Fibroblast of skin of right quadriceps (primary cell): ENCODE results near the gene CYP4F11.
"Not testable (repeated sequence)": the region's sequence is repeated elsewhere in the genome, so short reads cannot be mapped to it uniquely, and the experiment has no call there.

Experiments used
- DNase-seq: peaks from one replicate; pipeline ENCODE4 v3.0.0-alpha.2; 2013

The CYP4F11 gene, protein sequence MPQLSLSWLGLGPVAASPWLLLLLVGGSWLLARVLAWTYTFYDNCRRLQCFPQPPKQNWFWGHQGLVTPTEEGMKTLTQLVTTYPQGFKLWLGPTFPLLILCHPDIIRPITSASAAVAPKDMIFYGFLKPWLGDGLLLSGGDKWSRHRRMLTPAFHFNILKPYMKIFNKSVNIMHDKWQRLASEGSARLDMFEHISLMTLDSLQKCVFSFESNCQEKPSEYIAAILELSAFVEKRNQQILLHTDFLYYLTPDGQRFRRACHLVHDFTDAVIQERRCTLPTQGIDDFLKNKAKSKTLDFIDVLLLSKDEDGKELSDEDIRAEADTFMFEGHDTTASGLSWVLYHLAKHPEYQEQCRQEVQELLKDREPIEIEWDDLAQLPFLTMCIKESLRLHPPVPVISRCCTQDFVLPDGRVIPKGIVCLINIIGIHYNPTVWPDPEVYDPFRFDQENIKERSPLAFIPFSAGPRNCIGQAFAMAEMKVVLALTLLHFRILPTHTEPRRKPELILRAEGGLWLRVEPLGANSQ

GRCh38 chr19:15934332-15935078 lies at the start of gene CYP4F11:
Gene CYP4F11 (minus strand): TSS chr19:15934529. CDS start chr19:15934408, 121 bp downstream.
- no peak for DNase-seq

DNA sequence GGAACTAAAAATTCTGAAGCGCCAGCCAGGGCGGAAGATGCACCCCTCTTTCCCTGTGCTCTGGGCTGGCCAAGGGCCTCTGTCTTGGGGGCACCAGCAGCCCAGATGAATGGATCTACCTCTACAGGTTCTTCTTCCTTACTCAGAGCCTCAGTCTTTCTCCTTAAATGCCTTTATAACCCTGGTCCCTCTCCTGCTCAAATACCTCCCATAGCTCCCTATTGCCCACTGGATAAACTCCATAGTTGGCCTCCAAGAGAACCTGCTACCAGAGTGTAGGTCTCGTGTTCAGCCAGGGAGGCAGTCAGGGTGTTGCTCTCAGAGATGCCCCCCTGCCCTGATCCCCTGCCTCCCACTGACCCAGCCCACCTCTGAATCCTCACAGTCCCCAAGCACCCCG lies 45.0 kb upstream of the CYP4F11 start:
- no peak for DNase-seq

DNA sequence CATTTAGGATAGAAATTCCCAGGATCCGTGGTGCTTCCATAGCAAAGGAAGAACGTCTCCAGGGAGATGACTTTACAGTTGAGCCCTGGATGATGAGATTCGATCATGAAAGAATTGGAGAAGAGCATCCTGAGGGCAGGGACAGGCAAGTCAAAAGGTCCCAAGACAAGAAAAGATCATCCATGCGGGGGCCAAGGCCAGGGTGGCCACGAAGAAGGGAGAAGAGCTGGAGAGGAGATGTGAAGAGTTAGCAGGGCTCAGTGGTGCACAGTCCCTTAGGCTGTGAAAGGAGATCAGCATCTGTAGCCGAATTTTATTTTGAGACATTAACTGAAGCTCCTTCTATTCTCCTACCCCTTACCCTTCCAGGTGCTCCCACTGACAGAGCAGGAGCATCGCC lies 43.4 kb upstream of the CYP4F11 start:
- no peak for DNase-seq

DNA sequence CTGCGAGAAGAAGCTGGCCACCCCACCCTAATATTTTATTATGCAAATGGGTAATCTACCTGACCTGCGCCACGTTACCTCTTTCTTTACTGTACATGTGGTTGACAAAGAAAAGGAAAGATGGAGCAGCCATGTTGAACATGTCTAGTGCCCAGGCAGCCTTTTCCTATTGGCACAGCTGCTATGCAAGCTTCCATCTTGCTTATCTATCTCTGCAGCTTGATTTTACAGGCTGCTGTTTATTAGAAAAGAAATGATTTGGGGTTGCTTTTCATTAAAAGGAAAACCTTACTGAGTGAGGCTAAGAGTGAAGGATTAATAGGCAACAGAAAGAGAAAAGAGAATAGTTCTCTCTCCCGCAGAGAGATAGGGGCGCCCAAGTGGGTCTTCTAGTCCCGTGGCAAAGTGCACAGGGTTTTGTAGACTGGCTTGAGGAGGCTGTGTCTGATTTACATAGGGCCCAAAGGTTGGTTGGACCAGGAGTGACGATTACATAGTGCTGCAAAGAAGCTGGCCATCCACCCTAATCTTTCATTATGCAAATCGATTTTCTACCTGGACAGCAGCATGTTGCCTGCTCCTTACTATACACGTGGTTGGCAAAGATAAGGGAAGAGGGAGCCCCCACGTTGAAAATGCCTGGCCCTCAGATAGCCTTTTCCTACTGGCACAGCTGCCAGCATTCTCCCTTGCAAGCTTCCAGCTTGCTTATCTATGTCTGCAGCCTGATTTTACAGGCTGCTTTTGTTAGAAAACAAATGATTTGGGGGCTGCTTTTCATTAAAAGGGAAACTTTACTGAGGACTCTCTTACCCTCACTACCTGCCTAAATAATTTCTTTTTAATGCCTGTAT lies 42.7 kb upstream of the CYP4F11 start:
- DNase-seq: no peak

DNA sequence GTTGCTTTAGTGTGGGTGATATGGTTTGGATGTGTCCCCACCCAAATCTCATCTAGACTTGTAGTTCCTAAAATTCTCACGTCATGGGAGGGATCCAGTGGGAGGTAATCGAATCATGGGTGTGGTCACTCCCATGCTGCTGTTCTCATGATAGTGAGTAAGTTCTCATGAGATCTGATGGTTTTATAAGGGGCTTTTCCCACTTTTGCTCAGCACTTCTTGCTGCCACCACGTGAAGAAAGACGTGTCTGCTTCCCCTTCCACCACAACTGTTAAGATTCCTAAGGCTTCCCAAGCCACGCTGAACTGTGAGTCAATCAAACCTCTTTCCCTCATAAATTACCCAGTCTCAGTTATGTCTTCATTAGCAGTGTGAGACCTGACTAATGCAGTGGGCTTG lies 40.5 kb upstream of the CYP4F11 start:
- DNase-seq: no peak

DNA sequence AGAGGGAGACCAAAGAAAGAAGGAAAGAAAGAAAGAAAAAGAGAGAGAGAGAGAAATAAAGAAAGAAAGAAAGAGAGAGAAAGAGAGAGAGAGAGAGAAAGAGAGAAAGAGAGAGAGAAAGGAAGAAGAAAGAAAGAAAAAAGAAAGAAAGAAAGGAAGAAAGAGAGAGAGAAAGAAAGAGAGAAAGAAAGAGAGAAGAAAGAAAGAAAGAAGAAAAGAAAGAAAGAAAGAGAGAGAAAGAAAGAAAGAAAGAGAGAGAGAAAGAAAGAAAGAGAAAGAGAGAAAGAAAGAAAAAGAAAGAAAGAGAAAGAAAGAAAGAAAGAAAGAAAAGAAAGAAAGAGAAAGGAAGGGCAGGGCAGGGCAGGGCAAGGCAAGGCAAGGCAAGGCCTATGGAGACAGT lies 37.7 kb upstream of the CYP4F11 start:
- DNase-seq: not testable (repeated sequence)

DNA sequence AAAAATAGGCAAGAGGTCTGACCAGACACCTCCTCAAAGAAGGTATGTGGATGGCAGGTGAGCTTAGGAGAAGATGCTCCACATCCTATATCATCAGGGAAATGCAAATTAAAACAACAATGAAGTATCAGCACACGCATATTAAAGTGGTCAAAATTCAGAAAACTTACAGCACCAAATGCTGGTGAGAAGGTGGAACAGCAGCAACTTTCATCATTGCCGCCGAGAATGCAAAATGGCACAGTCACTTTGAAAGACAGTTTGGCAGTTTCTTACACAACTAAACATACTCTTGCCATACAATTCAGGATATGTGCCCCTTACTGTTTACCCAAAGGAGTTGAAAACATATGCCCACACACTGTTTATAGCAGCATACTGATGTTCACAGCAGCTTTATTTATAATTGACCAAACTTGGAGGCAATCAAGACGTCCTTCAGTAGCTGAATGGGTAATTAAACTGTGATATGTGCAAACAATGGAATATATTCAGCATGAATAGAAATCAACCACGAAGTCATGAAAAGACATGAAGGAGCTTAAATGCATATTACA lies 37.0 kb upstream of the CYP4F11 start:
- no peak for DNase-seq

DNA sequence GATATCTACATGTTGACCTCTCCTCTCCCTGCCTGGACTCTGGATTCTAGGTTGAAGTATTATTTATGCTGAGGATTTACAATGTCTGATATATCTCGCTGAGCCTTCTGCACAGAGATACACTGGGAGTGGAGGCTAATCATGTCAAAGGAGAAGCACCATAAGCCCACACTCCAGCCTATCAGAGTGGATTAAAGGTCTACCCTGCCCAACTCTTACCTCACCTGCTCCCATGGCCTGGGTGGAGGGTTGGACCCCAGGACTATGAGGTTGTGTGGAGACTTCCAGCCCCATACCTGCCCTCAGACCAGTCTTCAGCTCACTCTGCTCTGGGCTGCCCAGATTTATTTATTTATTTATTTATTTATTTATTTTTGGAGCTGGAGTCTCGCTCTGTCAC lies 29.9 kb upstream of the CYP4F11 start:
- no peak for DNase-seq

DNA sequence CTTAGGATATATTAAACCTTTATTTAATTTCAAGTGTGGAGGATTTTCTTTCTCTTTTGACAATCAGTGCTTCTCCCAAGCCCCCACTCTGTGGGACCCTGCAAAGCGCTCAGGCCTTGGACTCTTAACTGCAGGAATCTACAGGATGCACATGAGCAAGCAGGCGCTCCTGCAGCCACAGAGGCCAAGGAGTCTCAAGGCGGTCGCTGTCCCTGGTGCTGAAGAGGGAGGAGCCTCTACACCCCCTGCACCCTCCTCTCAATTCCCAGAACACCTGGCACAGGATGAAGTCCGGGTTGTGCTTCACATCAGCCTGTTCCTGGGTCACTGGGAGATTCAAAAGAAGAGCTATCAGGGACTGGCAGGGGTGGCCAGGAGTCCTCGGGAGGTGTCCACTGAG lies 28.0 kb upstream of the CYP4F11 start:
- DNase-seq: no peak

DNA sequence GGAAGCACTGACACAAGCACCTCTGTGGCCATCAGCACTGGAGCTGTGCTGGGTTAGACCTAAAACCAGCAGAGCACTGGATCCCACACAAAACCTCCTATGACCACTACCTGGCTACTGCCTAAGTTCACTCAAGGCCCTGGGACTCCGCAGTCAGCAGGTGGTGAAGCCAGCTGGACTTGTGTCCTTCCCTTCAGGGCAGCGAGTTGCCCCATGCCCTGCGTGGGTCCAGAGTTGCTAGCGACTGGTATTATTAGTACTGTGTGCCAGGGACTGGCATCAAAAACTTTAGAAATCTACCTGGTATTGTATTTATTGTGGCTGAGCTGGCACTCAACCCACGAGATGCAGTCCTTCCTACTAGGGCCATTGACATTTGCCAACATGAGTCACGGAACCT lies 20.5 kb upstream of the CYP4F11 start:
- no peak for DNase-seq

DNA sequence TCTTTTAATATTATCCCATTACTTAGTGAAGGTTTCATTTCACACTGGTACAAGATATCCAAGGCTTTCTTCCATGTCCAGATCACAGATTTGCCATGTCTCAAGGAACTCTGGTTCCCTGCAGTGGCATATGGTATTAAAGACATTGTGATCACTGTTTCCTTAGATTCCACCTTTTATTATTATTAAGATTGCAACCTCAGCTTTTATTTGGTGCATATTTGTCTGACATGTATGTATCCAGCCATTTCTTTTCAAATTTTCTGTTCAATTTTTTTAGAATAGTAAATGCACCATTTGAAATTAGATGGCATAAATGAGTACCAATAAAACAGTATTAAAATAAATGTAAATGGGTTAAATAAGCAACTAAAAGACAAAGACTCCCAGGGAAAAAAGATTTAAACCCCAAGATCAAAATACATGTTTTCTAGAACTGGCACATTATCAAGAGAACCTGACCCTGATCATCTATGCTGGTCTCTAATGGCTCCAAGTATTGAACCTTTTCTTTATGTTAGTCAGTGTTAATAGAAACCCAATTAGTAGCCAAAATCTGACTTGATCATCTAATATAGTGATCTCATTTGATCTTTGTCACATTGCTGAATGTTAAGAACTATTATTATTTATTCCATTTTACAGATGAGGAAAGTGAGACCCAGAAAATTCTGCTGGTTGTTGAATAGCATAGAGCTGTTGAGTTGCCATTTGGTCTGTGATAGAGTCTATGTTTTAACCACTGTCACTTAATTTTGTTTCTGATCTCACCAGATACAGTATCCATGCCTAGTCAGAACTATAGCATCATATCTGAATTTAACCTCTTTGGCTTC lies 14.1 kb upstream of the CYP4F11 start, which contains the start of gene OR10H4:
TSS of gene OR10H4 (plus strand) at position 786 of the 836 bp plus-strand sequence. CDS start at position 786, 0 bp downstream.
- DNase-seq: no peak

GRCh38 chr19:15945301-15945700 lies 11.0 kb upstream of the CYP4F11 start:
- no peak for DNase-seq

DNA sequence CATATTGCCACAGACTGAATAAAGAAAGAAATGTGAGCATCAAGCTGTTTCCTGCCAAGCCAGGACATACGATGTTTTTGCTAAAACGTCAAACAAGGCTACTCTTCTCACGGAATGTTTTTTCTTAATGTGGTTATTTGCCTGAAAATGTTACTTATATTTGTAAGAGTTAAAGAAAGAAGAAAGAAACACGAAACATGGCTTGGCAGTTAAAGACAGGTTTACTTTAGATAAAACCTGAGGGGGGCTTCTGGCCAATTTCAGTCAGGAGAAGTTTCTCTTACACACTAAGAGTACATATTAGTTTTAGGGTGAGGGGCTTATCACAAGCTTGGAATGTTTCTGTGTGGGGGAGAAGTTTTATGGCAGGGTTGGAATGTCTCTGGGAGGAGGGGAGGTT lies 10.1 kb upstream of the CYP4F11 start:
- DNase-seq: no peak

DNA sequence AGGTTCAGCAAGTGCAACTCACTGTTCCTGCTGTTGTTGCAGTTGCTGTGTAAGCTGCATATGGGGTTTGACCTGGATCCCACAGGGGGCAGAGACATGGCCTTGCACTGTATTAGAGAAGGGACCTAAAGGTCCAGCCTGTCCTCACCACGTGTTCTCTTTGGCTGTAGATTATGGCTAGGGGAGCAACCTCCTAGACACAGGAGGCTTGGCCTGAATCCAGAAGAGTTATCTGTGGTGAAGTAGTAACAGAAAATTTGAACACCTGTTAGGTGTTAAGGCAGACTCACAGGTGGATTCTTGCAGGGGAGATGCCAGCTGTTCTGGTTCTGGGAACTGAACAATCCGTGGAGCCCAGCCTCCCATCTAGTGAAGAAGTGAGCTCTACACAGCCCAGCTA lies 3.4 kb upstream of the CYP4F11 start:
- DNase-seq: no peak

- DNase-seq: no peak
These were observed 2.6 kb upstream of the CYP4F11 start for GRCh38 chr19:15936950-15937349.

GRCh38 chr19:15936173-15936572 lies 1.8 kb upstream of the CYP4F11 start:
- DNase-seq: no peak

DNA sequence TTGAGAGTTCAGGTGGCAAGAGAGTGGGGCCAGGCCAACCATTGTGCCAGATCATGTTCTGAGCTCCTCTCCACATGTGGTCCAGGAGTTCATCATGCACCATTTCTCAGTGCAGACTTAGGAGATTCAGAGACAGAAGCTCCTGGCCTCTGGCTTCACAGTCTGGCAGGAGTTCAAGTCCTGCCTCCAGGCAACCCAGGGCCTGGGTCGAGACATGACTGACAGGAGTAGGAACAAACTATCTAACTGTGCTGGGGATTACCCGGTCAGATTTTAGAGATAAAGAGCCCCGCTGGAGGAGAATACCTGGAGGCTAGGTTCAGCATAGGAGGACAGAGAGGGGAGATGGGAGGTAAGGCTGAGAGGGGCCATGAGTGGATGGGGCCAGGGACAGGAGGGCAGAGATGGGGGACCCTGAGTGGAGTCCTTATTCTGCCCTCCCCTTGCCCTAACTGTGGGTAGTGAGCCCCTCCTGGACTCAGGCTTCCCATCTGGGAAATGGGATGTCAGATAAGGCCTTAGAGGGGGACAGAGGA lies 906 bp upstream of the CYP4F11 start:
- DNase-seq: no peak

DNA sequence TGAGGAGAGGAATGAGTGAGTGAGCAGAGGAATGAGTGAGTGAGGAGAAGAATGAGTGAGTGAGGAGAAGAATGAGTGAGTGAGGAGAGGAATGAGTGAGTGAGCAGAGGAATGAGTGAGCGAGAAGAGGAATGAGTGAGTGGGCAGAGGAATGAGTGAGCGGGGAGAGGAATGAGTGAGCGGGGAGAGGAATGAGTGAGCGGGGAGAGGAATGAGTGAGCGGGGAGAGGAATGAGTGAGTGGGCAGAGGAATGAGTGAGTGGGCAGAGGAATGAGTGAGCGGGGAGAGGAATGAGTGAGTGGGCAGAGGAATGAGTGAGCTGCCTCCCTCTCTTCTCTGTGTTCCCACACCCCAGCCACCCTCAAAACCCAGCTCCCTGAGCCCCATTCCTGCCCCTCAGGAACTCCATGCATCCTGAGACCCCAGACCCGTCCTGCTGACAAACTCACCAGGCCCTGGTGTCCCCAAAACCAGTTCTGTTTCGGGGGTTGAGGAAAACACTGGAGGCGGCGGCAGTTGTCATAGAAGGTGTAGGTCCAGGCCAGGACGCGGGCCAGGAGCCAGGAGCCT lies 483 bp downstream of the CYP4F11 start:
- not testable (repeated sequence) for DNase-seq

GRCh38 chr19:15928321-15928720 lies 6.0 kb downstream of the CYP4F11 start:
- DNase-seq: no peak

- no peak for DNase-seq
These were observed 7.8 kb downstream of the CYP4F11 start for GRCh38 chr19:15926484-15926883.

DNA sequence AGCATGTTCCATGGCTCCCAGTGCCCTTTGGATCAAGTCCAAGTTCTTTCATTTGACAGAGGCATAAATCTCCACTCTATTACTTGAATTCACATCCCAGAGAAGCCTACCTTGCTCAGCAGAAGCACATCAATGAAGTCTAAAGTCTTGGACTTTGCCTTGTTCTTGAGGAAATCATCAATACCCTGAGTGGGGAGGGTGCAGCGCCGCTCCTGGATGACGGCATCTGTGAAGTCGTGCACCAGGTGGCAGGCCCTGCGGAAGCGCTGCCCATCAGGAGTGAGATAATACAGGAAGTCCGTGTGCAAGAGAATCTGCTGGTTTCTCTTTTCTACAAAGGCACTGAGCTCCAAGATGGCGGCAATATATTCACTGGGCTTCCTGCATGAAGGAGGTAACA lies 10.6 kb downstream of the CYP4F11 start:
- no peak for DNase-seq
